ENCODE measurements around the gene WDR64.

Gene WDR64

GRCh38 chr1:241652012-241652411 lies at the start of gene WDR64:
Gene WDR64, plus strand, starts transcription at chr1:241652281. Its CDS starts 204 bp downstream, at chr1:241652485.
- DNase-seq (ENCODE audit: low read depth): no peak

GRCh38 chr1:241603731-241604245 lies 48.3 kb upstream of the WDR64 start:
- DNase-seq (ENCODE audit: low read depth): peak; percentile 75

DNA sequence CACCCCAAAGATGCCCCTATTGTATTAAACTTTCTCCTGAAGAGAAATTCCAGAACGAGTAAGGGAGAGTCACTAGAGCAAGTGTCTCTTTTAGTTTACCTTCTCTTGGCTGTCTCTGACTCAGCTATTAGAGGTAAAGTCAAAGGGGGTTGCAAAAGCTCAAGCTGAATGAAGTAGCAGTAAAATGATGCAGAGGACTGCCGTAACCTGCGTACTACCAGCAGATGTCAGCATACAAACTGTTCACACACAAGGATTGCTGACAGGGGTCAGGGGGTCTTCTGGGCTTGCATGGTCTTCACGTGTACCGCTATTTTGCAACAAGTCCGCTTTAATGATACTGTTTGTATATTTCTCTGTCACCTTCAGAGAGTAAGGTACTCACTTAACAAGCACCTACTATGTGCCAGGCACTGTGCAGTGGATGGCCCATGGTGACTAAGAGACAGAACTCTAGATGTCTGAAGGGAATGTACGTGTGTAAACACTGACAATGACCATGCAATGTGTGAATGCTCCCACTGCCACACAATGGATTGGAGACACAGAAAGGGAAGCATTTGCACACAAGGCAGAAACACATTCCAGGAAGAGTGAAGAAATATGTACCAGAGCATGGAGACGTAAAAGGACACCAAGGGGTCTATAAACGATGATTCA lies 46.8 kb upstream of the WDR64 start:
- no peak for DNase-seq (ENCODE audit: low read depth)

- peak; percentile 31 for DNase-seq (ENCODE audit: low read depth)
Observed at GRCh38 chr1:241606544-241606943, 45.5 kb upstream of the WDR64 start.

DNA sequence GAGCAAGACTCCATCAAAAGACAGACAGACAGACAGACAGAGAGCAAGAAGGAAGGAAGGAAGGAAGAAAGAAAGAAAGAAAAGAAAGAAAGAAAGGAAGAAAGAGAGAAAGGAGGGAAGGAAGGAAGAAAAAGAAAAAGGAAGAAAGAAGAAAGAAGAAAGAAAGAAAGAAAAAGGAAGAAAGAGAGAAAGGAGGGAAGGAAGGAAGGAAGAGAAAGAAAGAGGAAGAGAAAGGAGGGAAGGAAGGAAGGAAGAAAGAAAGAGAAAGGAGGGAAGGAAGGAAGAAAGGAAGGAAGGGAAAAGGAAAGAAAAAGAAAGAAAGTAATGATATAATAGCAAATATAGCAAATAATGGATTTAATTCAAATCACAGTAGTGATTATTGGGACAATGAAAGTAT lies 44.6 kb upstream of the WDR64 start:
- no peak for DNase-seq (ENCODE audit: low read depth)

DNA sequence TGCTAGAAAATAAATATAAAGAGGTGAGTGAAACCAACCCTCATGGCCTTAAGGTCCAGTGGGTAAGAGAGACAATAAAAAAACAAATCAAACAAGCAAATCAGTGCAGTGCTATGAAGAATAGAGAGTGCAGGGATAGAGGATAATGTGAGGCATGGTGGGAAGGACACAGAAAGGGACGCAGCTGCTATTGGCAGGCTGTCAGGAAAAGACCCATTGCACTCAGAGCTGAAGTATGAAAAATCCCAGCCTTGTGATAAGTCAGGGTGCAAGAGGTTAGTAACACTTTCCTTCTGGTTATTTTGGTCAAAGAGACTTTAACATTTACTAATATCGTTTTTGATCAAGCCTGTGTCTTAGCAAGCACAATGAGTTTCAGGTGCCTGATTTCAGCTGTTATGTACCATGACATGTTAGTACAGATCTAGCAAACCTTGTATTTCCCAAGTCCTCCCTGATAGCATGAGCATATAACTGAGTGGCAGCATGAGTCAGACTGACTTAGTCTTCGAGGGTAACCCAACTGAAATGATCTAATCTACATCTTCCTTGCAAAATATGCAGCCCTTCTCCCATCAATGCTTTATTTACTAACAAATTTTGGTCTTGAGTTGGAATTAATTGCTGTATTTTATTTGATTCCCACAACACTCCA lies 43.6 kb upstream of the WDR64 start:
- DNase-seq (ENCODE audit: low read depth): peak; percentile 67

DNA sequence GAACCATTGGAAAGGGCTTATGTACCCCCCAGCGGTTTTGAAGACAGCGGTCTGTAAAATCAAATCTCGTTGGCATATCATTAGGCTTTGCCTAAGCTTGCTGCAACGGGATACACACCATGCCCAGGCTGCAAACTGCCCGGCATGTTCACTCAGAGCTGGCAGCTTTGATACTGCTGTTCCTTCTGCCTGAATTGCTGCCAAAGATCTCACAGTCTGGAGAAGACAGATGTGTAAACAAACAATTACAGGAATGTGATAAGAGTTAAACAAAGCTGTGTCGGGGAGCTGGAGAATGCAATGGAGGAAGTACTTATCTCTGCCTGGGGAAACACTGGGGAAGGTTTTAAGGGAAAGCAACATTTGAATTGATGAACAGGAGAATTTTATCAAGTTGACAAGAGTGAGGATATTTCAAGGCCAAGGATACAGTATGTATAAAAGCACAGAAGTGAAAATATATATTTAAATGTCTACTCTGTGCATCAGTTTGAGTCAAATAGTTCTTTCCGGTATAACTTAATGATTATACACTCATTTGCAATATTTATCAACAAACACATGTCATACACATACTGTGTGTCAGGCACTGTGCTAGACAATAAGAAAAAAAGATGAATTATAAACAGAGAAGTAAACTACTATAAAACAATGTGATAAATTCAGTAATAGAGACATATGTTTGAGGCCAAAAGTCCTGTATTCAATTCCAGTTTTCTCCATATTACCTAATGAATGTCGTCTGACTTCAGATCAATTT lies 41.8 kb upstream of the WDR64 start:
- peak; percentile 44 for DNase-seq (ENCODE audit: low read depth)

DNA sequence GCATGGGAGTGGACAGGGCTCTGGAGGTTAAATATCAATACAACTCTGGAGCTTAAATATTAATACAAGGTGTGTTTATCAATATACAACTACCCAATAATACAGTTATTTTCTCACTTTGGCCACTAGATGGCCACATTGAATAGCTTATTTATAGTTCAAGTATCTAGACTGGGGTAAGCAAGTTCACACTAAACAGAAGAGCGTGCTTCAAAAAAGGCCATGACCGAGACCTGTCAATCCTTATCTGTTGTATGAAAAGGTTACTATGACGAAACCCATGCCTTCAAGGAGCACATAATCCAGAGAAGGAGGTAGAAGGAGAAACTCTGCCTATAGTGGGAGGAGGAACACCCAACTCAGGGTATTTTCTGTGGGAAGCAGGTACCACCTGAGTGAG lies 41.0 kb upstream of the WDR64 start:
- DNase-seq (ENCODE audit: low read depth): peak; percentile 70

- no peak for DNase-seq (ENCODE audit: low read depth)
Observed at GRCh38 chr1:241611736-241612135, 40.3 kb upstream of the WDR64 start.

DNA sequence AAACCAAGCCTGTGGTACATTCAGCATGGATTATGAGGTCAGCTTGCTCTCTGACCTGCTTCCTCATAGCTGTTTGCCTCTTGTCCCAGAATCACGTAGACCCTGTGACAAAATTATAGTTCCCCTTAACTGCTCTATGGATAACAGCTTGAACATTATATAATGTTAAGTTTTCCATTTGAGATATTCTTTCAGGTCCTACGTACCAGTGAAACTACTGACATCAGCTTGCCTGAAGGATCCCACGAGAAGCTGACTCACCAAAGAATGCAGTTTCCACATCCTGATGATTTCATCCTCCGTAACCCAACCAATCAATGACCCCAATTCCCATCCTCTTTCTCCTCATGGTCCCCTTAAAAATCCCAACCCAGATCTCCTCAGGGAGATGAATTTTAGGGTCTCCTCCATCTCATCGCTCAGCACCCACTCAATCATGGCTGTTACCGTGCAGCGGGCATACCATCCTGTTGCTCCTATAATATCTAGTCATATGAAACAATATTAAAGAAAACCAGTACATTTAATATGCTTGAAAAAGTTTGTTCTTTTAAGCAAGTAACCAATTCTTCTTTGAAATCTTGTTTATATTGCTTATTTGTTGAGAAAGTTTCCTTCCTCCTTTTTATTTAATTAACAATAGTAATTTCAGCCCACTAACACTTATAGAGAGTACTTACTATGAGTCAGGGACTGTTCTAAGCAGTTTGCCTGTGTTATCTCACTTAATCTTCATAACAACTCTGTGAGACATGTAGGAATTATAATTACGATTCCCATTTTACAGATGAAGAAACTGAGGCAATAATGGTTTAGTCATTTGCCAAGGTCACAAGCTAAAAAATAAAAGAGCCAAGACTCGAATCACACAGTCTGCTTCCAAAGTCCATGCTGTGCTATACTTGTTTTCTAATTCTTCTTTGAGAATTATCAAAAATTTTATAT lies 39.3 kb upstream of the WDR64 start:
- DNase-seq (ENCODE audit: low read depth): peak; percentile 91

- DNase-seq (ENCODE audit: low read depth): no peak
Observed at GRCh38 chr1:241614144-241614543, 37.9 kb upstream of the WDR64 start.

GRCh38 chr1:241614572-241614971 lies 37.5 kb upstream of the WDR64 start:
- no peak for DNase-seq (ENCODE audit: low read depth)

DNA sequence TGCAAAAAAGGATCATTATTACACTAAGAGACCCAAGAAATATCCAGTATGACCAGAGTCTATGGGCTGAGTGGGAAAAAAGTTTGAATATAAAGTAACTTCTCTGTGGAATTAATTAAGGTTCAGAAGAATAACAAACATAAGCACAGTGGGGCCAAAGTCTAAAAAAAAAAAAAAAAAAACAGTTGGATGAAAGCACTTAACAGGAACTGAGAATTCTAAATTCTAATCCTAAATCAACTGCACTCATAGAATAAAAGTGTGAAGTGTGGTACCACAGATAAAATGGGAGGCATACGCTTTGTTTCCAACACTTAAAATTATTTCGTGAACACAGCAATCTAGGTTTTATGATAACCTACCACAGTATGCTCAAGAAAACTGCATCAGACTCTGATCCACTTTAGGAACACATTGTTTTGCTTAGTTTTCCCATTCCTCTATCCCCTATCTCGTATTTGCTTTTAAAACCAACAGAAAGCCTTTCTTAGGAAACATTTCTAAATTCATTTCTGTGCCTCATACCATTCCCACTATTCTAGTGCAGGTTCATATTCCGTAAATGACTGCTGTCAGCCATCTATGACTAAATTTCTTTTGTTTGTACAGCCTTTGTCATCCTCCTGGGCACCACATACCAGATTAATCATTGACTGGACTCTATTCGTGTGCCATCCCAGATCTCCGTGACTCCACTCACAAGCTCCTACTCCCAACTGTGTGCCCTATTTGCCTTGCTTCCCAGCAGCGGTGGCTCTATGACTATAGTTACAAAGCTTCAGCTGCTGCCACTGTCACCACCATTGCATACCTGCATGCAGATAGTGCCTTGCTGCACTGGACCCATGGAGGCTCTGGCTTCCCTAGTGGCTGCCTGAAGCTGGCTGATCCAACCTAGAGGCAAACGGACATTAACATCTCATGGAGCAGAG lies 36.8 kb upstream of the WDR64 start:
- no peak for DNase-seq (ENCODE audit: low read depth)

DNA sequence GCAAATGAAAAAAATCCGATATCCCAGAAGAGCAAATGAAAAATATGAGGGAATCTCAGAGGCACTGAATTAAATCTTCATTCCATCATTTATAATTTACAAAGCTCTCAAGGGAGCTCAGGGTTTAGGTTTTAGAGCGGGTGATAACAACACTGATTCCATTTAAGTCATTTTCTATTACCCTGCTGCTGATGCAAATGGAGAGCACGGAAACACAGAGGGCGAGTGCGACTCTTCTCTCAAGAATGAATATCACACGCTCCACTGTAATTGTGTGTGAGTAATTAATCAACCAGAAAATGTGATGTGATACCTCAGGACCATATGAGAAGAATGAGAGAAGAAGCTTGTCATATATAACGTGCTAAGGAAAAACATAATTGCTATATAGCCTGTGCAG lies 34.7 kb upstream of the WDR64 start:
- DNase-seq (ENCODE audit: low read depth): no peak

DNA sequence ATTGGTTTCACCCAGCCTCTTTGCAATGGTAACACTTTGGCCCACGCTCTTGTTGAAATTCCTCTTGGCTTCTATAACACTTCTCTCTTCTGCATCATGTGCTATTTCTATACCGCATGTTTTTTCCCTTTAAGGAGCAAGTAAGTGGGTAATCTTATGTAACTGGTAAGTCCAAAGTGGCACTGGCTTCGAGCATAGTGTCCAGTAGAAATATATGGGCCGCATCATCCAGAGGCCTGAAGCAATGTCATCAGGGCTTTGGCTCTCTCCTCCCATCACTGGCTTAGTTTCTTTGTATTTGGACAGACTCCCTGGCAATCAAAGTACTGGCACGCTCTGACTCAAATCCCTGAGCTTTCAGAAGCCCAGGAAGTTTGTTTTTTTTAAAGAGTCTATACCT lies 29.4 kb upstream of the WDR64 start:
- no peak for DNase-seq (ENCODE audit: low read depth)

DNA sequence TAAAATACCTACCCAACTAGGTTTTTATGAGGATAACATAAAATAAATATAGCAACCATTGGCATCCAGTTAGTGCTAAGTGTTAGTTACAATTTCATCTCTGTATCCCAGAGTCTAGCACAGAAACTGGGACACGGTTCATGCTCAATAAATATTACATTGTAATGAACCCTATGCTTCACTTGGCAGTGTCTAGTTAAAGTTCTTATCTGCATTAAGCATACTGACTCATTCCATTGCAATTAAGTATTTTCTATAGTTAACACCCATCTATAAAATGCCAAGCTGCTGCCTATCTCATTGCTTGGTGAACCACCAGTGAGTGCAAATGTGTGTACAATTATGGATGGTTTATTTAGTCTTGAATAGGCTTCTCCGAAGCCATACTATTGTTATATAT lies 27.1 kb upstream of the WDR64 start:
- DNase-seq (ENCODE audit: low read depth): peak; percentile 33

DNA sequence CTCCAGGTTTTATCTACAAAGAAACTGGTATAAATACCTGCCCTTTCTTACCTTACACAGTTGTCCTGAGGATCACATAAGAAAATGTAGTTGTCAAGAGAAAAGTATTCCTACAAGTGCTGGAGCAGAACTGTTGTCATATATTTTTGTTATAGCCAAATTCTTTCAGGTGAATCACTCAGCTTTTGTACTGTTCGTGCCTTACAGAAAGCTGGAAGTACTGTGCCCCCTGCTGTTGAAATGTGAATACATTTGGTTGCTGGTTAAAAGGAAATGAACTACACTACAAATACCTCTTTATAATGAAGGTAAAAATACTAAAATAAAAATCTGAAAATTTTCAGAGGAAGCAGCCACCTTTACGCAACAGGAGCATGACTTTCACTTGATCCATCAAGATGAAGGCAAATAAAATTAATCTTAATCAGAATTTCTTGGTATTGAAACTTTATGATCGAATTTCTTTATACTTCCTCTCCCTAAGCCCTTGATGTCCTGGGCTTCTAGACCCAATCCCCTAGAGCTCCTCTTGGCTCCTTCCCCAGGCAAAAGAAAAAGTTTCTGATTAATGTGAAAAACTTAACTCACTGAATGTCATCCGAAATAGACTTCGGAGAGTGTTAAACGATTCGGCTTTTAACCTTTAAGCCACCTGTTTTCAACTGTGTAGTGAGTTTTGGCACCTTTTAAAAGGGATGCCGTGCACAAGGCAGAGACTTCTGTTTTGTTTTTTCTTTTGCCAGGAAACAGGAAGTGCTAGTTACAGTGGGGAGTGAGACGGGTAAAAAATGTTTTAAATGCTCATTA lies 24.4 kb upstream of the WDR64 start:
- peak; percentile 74 for DNase-seq (ENCODE audit: low read depth)

- DNase-seq (ENCODE audit: low read depth): no peak
Observed at GRCh38 chr1:241630005-241630404, 22.1 kb upstream of the WDR64 start.

DNA sequence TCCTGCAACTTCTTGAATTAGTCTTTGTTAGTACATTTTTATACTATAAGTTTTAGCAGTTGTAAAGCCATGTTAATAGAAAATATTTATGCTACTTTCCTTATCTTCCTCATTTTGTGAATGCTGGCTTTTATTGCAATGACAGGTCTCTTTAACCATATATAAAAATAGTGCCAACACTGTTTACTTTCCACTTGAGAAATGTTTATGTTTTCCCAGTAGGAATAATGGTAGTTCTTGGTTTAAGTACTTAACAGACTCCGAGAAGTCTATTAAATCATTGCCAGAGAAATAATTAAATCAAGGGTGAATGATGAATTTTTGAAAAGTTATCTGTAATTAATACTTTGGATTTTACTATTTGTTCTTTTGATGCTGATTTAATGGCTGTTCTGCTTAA lies 21.6 kb upstream of the WDR64 start:
- DNase-seq (ENCODE audit: low read depth): no peak

DNA sequence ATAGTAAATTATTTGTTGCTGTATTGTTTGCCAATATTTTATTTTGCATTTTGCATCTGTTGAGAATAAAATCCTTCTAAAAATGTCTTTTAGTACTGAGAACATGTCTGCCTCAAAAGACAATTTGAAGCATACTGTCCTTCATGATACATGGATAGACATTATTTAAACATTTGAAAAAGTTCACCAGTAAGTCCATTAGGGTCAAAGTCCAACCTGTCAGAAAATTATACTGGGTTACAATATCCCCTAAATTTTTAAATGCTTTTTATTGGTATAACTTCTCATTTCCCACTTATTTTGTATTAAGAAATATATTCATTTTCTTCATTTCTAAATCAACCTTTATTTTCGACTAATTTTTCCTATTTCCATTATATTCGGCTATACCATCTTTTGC lies 21.2 kb upstream of the WDR64 start:
- DNase-seq (ENCODE audit: low read depth): no peak
